RCC 7860 (cell line): ENCODE data around the gene FAM3D.
"Not testable (repeated sequence)": the region's sequence is repeated elsewhere in the genome, so short reads cannot be mapped to it uniquely, and the experiment has no call there.

Experiments
- DNase-seq: peaks from one replicate; pipeline ENCODE4 v3.0.0-alpha.2; 2015; ENCODE audit warnings: low spot score
- FAIRE-seq: peaks from 2 replicates; lab custom pipeline; 2012; peaks lifted over from hg19 to GRCh38; lab: Jason Lieb, UNC

Gene FAM3D

DNA sequence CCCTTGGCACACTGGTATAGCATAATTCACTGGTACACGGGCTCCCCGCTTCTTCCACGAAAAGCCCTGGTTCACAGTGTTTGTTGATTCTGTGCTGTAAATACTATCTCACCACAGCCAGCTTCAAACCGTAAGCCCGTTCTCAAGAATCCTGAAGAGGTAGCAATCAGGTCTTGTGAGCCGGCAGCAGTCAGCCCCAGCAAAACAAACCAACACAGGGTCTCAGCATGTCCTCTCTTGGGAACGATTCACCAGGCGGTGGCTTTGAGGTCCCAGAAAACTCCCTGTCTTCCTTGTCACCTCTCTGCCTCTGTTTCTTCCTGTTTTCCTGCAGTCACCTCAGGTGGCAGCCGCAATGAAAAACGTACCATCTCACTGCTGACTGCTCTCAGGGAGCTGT, 19.1 kb upstream of the FAM3D start:
- DNase-seq (no peak), FAIRE-seq (no peak)

DNA sequence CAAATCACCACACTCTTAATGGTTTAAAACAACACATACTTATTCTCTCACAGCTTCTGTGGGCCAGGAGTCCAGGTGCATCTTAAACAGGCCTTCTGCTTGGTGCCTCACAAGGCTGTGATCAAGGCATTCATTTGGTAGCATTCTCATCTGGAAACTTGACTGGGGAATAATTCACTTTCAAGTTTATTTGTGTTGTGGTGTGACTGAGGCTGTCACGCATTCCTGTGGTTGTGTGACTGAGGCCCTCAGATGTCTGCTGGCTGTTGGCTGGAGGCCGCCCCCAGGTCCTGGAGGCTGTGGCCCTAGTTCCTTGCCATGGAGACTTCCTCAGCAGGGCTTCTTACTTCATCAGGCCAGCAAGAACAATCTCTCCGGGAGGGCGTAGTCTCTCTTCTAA, 16.9 kb upstream of the FAM3D start:
- FAIRE-seq (peak; percentile 81), DNase-seq (peak; percentile 76)

DNA sequence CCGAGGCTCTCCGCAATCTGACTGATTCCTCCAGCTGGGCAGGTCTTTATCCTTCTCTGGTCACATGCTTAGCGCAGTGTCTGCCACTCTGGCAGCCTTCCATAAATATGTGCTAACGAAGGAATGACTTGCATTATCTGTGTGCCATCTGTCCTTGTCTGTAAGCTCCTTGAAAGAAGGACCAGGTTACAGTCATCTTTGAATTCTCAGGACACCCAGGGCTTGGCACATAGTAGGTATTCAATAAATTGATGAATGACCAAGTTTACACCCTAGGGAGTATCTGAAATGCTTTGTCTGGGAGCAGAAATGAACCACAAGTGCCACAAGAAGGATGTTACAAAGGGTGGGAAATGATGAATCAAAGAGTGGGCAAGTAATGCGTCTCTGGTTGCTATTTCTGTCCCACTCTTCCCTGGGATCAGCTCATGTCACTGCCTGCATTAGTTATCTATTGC, 16.5 kb upstream of the FAM3D start:
- no peak for FAIRE-seq
- DNase-seq = no peak

DNA sequence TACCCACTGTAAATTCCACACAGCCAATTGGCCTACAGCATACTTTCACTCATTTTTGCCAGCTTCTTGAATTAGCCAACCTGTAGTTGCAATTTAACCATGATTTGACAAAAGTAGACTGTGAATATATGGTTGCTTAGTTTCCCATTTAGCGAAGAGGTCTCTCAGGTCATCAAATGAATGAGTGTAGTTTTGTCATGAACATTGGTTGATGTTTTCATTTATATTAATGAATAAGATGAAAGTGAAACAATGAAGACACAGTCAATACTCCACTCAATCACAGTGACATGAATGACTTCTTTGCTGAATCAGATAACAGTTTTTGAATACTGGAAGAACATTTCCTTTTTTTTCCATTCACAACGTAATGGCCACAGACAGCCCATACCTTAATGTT, 15.3 kb upstream of the FAM3D start:
- FAIRE-seq = no peak
- no peak for DNase-seq

- FAIRE-seq (no peak), DNase-seq (no peak)
These were observed 14.4 kb upstream of the FAM3D start for GRCh38 chr3:58680879-58681525.

DNA sequence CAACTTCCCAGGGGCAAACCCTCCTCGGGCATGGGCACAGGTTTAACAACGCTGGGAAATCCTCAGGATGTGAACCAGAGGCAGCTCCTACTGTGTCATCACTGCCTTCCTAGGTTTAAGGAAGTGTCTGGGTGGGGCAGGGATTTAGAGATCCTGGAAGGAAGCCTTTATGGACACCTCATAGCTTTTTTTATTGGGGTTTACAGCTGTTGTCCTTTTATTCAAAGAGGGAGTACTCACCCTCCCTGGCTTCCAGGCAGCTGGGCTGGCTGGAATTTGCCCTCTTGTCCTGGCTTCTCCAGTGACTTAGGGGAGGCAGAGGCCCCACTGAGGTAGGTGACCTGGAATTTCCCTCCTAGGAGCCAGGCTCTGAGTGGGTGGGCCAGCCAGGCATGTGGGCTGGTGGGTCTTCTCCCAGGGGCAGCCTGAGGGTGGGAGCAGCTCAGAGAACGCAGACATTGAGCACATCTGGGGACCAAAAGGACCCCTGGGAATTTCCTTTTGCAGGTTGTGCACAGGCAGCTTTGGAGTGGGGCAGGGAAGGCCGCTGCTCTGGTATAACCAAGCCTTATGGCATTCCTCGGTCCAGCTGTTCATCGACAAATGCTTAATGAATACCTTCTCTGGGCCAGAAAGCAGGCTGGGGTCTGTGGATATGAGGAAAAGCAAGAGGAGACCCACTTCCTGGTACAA, 13.5 kb upstream of the FAM3D start:
- DNase-seq (no peak), FAIRE-seq (no peak)

DNA sequence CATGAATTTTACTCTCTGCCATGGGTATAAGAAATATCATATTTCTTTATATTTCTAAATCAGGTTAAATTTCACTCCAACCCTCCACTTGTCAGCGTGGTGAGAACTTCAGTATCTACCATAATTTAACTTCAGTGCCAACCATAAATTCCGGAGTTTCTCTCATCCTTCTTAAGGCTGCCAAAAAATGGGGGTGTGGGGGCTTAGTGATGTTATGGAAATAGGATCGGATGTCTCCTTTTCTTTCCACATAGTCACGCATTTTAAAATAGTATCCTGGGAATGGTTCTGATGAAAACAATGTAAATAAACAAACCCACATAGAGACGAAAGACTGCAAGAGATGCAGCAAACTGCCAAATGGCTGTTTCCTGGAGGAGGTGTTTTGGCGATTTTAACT, 12.9 kb upstream of the FAM3D start:
- DNase-seq (no peak), FAIRE-seq (no peak)

DNA sequence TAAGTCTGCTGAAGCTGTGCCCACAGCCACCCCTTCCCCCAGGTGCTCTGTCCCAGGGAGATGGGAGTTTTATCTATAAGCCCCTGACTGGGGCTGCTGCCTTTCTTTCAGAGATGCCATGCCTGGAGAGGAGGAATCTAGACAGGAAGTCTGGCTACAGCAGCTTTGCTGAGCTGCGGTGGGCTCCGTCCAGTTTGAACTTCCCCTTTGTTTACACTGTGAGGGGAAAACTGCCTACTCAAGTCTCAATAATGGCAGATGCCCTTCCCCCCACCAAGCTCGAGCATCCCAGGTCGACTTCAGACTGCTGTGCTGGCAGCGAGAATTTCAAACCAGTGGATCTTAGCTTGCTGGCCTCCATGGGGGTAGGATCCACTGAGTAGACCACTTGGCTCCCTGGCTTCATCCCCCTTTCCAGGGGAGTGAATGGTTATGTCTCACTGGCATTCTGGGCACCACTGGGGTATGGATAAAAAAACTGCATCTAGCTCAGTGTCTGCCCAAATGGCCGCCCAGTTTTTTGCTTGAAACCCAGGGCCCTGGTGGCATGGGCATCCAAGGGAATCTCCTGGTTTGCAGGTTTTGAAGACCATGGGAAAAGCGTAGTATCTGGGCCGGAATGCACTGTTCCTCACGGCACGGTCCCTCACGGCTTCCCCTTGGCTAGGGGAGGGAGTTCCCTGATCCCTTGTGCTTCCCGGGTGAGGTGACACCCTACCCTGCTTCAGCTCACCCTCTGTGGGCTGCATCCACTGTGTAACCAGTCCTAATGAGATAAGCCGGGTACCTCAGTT, 11.8 kb upstream of the FAM3D start:
- DNase-seq, FAIRE-seq: not testable (repeated sequence)

DNA sequence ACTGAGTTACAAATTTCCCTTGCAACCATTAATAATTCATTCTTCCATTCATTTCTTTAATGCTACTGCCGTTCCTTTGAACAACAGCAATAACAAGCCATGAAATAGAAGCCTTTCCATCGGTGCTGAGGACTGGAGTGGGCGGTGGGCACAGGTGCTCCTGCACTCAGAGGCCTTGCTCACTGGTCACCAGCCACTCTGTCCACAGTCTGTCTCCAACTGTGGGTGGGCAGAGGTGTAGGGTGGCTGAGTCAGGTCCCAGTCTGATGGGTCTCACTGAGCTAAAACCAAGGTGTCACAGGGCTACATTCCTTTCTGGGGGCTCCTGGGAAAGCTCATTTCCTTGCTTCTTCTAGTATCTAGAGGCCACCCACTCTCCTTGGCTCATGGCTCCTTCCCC, 6.3 kb upstream of the FAM3D start:
- DNase-seq = no peak
- FAIRE-seq = no peak

DNA sequence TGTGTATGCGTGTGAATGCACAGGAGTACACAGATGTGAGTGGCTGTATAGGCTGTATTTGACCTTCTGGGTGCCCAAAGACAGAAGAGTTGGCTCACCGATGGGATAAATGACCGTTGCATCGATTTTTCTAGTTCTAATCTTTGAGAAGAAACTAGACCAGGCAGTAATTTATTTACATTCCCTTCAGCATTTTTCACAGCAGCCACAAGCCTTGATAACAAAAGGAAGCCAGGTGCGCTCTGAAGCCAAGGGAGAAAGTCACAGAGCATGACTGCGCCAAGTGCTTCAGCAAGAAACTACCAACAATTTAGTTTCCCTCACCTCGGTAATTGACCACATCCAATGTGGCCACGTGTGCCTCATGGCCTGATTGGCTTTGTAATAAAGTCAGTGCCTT, 5.9 kb upstream of the FAM3D start:
- no peak for DNase-seq
- FAIRE-seq = no peak

DNA sequence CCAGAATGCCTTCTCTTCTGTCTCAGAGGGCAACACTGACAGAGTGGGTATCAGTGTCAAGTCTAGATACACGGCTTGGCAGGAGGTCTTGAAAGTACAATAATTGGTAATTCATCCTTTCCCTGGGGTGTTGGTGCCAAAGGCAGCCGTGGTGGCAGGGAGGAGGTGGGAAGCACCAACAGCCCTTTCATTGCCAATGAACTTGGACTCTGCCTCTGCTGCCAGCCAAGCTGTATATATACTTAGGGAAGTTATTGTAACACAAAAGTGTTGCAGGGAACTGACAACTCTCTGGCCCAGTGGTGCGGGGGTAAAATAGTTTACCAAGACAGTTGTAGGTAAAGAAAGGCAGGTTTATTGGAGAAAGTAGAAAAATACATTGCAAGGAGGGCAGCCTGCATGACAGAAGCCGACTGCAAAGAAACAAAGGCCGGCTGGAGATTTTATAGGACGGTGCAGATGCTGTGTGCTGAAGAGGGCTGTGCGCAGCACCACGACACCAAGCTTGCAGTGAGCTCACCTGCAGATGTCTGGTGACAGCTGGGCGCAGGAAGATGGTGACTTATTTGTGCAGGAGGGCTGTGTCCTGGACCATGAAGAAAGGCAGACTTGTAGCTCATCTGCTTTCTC, 4.0 kb upstream of the FAM3D start:
- no peak for DNase-seq

GRCh38 chr3:58668247-58668646, 1.7 kb upstream of the FAM3D start:
- FAIRE-seq (no peak), DNase-seq (no peak)

More for the DNA sequence above, 4.0 kb upstream of the FAM3D start:
- no peak for FAIRE-seq

DNA sequence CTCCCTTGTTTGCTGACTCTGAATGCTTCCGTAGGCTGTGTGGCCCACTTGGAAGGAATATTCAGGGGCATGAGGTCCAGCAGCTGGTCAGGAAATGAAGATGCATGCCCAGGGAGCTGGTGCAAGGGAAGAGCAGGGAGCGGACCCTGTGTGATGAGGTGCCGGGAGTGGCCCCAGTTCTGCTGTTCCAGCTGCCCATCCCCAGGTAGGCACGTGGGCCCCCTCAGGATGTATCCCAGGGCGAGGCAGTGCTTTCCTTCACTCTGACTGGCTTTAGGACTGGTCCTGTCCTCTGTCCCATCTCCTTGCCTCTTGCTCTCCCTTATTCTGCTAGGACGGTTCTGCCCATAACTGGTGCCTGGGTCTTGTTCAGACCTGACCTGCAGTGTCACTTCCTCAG, 1.1 kb upstream of the FAM3D start:
- DNase-seq (no peak), FAIRE-seq (no peak)

DNA sequence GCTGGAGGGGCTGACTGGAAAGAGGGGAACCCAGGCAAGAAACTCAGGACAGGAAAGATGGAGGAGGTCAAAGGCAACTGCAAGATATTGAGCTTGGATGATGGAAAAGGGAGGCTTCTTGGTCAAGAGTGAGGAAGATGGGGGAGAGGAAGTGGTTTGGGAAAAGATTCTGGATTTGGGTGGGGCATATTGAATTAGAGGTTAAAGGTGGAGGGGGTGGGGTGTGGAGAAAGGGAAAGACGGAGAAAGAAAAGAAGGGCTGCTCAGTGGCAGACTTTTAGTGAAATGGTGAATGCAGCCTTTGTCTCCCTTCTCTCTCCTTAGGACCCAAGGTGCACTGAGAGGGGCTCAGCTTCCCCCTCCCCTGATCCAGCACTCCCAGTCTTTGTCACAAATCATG, 655 bp upstream of the FAM3D start:
- FAIRE-seq (no peak), DNase-seq (no peak)

DNA sequence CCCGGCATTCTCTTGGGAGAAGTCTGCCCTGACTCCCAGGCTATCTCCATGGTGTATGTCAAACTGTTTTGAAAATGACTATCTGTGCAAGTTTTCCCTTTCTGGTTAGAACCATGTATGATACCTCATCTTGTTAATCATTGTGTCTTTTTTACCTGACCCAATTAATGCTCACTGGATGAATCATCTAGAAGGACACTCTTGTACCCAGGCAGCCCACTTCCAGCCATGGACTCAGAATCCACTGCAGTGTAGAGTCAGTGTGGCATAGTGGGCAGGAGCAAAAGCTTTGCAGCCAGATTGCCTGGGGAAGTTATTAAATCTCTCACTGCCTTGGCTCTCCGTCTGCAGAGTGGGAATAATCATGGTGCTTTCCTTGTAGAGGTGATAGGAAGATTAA, 1.2 kb downstream of the FAM3D start:
- DNase-seq = no peak
- FAIRE-seq = no peak

DNA sequence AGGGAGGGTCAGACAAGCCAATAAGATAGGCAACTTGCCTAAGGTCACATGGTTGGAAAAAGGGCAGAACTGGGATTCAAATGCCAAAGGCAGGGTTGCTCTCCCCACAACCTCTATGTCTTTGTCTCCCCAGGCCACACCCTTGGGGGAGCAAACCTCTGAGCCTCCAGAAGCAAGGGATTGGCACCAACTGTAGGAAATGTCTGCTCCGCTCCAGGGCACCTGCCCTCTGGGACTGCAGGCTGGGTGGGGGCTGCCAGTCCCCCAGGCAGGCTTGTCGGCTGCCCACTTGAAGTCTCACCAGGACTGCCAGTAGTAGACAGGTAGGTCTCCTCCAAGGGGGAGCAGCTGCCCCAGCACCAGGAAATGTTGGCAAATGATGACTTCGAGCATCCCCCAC, 2.0 kb downstream of the FAM3D start:
- DNase-seq (no peak), FAIRE-seq (no peak)

DNA sequence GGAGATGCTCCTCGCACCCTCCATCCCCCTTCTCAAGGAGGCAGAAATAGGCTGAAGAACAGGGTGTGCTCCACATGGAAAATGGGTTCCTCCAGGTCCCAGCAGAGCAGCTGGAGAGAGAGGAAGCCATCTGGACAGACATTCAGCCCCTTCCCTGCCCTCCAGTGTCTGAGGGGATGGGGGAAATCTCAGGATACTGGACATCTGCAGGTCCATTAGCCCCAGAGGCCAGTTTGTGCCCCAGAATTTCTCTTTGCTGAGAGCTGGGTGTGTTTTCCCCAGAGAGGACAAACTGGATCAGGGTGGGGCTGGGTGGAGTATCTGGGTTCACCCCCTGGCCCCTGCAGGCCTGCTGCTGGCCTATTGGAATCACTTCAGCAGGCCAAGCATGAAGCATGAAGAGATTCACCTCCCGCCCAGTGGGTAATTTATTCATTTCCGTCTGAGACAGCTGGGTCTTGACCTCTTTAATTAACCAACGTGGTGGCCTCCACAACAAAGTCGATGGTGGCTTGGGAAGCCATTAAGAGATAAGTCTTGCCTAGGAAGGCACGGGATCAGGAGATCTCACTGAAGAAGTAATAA, 4.6 kb downstream of the FAM3D start:
- DNase-seq (no peak), FAIRE-seq (no peak)

GRCh38 chr3:58660998-58661397, 5.6 kb downstream of the FAM3D start:
- DNase-seq (no peak), FAIRE-seq (no peak)

DNA sequence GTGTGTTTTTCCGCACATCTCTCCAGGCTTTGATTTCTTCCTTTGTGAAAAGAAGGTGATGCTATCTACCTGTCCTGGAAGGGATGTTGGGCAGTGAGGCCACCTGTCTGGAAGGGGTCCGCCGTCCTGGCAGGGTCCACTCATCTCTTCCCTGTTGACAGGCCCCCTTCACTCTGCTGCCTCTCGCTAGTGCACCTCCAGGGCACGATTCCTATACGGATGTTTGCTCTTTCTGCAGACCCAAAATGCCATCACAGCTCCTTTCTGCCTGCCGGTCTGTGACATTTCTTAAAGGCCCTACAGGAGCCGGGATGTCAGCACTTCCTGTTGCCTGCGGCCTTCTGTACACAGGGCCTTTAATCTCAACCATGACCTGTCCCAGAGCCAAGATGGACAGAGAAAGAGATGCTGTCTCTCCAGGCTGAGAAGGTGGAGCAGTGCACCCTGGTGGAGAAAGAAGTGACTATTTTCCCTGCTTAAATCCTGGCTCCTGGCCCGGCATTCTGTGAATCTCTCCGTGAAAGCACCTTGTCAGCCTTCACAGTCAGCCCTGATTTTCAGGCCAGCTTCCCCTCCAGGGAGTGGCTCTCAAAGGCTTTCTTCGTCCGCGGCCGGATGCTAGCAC, 7.4 kb downstream of the FAM3D start:
- FAIRE-seq = no peak
- DNase-seq = peak; percentile 6

- DNase-seq (no peak), FAIRE-seq (no peak)
These were observed 8.1 kb downstream of the FAM3D start for GRCh38 chr3:58658508-58658907.
